Measurements from ENCODE around the gene CDC42BPG.

CDC42BPG gene

DNA sequence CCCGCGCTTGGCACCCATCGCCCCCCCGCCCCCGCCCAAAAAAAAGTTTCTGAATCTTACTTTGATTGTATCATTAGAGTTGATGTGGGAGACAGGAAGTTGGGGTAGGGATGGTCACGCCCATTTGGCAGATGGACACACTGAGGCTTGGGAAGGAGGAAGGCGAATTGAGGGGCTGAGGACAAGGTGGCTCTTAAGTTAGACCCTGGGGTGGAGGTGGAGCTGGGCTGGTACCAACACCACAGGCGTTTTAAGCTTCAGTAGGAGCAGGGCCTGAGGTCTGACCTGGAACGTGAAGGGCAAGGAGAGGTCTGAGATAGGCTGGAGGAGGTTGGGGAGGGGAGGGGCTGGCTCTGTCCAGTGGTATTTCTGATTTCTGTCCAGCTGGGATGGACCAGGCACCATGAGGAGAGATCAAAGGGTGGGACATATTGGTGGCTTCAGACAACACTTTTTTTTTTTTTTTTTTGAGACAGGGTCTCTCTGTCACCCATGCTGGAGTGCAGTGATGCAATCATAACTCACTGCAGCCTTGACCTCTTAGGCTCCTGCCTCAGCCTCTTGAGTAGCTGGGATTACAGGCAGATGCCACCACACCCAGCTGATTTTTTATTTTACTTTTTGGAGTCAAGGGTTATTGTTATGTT, 799 bp upstream of the CDC42BPG start:
- no peak overlapping the region for H3K9ac ChIP-seq (ENCODE audit: low read depth, low read length)
- H3K4me1 ChIP-seq (ENCODE audit: control insufficient read depth, insufficient read depth, low read length) = peaks cover 26% of the 10 kb centered on the region
- 0 out of 2 replicates have a peak, but pooled peaks cover 2% of the 10 kb centered on the region for H3K36me3 ChIP-seq (ENCODE audit: control insufficient read depth, insufficient read depth, low read length)
- no peaks in the 10 kb centered on the region for H3K27me3 ChIP-seq (ENCODE audit: control insufficient read depth, insufficient read depth, low read length)
- H3K27ac ChIP-seq (ENCODE audit: low read depth, low read length) = peak overlapping the region; percentile 83
- H3K9me3 ChIP-seq (ENCODE audit: control insufficient read depth, insufficient read depth, low read length) = no peaks in the 10 kb centered on the region
- H3K4me3 ChIP-seq (ENCODE audit: low read depth, low read length) = peak overlapping the region; percentile 91

DNA sequence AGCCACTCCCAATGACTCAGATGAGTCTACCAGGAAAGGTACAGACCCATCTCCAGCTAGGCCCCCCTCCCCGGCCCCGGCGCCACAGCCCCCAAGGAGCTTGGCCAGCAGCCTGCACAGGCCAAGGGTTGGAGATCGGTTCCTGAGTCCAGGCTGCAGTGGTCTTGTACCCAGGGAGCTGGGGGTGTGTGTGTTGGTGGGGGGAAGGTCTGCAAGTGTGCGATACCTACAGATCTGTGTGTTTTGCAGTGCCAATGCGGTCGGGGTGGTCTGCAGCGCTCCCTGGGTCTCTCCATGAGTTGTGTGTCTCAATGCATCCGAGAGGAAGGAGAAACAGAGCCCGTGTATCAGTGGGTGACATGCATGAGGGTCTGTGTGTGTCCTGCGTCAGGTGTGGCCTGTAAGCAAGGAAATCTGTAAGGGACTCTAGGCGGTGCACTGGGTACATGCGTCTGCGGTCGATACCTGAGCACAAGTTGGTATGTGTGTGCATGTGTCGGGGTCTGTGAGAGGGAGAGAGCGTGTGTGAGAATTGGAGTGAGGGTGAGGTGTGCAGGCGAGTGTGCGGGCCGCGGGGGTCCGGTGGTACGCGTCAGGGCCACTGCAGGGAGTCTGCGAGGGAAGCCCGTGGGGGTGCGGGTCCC, 645 bp downstream of the CDC42BPG start:
- H3K27ac ChIP-seq (ENCODE audit: low read depth, low read length) = peak overlapping the region; percentile 79
- H3K36me3 ChIP-seq (ENCODE audit: control insufficient read depth, insufficient read depth, low read length) = peaks cover 15% of the 10 kb centered on the region
- peaks cover 23% of the 10 kb centered on the region for H3K4me1 ChIP-seq (ENCODE audit: control insufficient read depth, insufficient read depth, low read length)
- H3K9ac ChIP-seq (ENCODE audit: low read depth, low read length) = no peak overlapping the region; the same call in 1 of the 2 replicates
- no peaks in the 10 kb centered on the region for H3K27me3 ChIP-seq (ENCODE audit: control insufficient read depth, insufficient read depth, low read length)
- no peaks in the 10 kb centered on the region for H3K9me3 ChIP-seq (ENCODE audit: control insufficient read depth, insufficient read depth, low read length)
- H3K4me3 ChIP-seq (ENCODE audit: low read depth, low read length) = peak overlapping the region; percentile 62

DNA sequence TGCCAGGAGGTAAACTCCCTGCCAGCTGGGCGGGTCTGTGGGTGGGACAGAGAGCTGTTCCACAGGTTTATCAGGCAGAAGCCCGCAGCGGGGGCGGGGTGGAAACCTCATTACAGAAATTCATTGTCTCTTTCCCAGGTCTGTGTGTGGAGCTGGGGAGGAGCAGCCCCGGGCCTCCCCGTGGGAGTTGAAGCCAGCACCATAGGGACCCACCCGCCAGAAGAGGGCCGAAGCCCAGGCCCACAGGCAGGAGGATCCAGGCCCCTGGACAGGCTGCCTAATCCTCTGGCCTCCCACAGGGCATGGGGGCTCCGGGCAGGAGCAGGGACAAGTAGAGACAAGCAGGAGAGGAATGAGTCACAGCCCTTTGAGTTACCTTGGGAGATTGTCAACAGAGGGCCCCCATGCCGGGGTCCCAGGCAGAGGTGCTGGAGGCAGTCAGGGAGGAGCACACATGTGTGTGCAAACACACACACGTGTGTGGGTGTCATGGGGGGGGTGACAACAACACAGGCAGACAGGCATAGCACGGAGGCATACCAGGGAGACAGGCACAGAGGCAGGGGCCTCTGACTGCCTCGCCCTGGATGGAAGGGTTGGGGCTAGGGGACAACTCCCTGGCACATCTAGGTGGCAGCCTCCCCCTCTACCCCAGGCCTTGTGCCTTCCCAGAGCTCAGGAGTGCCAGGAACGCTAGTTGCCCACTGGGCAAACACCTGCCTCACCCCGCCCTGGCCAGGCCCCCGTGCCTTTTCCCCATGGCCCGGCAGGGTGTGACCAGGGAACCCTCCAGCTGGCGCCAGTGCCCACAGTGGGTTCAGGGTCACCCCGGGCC, 1.4 kb downstream of the CDC42BPG start:
- Histone ChIP-seq H3K4me3 (ENCODE audit: low read depth, low read length) (peak overlapping the region; percentile 31; the same call in 1 of the 2 replicates), H3K36me3 (ENCODE audit: control insufficient read depth, insufficient read depth, low read length) (peaks cover 23% of the 10 kb centered on the region), H3K27me3 (ENCODE audit: control insufficient read depth, insufficient read depth, low read length) (no peaks in the 10 kb centered on the region), H3K27ac (ENCODE audit: low read depth, low read length) (peak overlapping the region; percentile 79), H3K9ac (ENCODE audit: low read depth, low read length) (no peak overlapping the region), H3K4me1 (ENCODE audit: control insufficient read depth, insufficient read depth, low read length) (peaks cover 23% of the 10 kb centered on the region), H3K9me3 (ENCODE audit: control insufficient read depth, insufficient read depth, low read length) (no peaks in the 10 kb centered on the region)

DNA sequence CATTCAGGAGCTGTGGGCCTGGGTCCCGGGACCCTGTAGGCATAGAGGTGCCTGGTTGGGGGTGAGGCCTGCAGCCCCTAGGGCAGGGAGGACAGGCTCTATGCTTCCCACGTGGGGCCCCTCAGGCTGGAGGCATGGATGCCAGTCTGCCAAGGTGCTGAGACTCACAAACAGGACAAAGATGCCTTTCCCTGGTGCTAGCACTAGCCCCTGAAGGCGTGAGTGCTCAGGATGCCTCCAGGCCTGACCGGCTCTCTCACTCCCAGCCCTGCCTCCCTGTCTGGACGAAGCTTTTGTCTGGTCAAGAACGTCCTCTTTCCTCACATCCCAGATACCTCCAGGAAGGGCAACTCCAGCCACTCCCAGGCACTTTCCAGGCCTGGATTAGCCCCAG, 2.1 kb downstream of the CDC42BPG start:
- Histone ChIP-seq H3K4me1 (ENCODE audit: control insufficient read depth, insufficient read depth, low read length) (peaks cover 23% of the 10 kb centered on the region), H3K36me3 (ENCODE audit: control insufficient read depth, insufficient read depth, low read length) (peaks cover 26% of the 10 kb centered on the region), H3K4me3 (ENCODE audit: low read depth, low read length) (no peak overlapping the region), H3K9me3 (ENCODE audit: control insufficient read depth, insufficient read depth, low read length) (no peaks in the 10 kb centered on the region), H3K27me3 (ENCODE audit: control insufficient read depth, insufficient read depth, low read length) (no peaks in the 10 kb centered on the region), H3K27ac (ENCODE audit: low read depth, low read length) (peak overlapping the region; percentile 79), H3K9ac (ENCODE audit: low read depth, low read length) (no peak overlapping the region)

DNA sequence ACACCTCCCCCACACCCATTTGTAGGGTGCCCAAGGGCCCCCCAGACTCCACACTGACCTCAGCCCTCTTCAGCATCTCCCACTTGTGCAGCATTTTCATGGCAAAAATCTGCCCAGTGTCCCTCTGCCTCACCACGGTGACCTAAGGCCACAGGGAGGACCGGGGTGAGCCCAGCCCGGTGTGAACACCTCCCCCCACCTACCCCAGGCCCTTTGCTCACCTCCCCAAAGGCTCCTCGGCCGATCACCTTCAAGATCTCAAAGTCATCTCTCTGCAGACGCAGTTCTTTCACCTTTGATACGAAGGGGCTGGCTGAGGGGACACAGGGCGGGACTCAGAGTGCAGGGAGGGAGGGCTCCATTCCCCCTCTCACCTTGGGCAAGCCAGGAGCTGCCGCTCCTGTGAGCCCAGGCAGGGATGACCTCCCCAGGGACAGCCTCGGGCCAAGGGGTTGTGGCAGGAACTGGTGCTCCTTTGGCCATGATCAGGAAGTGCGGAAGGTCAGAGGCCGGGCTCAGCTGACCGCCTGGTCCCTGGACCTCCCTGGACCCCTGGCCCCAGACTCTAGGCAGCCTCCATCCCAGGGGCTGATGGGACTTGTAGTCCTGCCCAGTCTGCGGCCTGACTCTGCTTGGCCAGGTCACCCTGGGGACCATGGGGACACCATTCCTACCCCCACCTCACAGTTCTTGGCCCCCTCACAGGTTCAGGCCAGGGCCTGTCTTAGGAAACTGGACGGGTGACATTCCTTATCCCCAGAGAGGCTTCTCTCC, 2.7 kb downstream of the CDC42BPG start:
- Histone ChIP-seq H3K4me1 (ENCODE audit: control insufficient read depth, insufficient read depth, low read length) (peaks cover 20% of the 10 kb centered on the region), H3K36me3 (ENCODE audit: control insufficient read depth, insufficient read depth, low read length) (peaks cover 29% of the 10 kb centered on the region), H3K27ac (ENCODE audit: low read depth, low read length) (peak overlapping the region; percentile 79), H3K4me3 (ENCODE audit: low read depth, low read length) (no peak overlapping the region), H3K9ac (ENCODE audit: low read depth, low read length) (no peak overlapping the region), H3K27me3 (ENCODE audit: control insufficient read depth, insufficient read depth, low read length) (no peaks in the 10 kb centered on the region), H3K9me3 (ENCODE audit: control insufficient read depth, insufficient read depth, low read length) (no peaks in the 10 kb centered on the region)

DNA sequence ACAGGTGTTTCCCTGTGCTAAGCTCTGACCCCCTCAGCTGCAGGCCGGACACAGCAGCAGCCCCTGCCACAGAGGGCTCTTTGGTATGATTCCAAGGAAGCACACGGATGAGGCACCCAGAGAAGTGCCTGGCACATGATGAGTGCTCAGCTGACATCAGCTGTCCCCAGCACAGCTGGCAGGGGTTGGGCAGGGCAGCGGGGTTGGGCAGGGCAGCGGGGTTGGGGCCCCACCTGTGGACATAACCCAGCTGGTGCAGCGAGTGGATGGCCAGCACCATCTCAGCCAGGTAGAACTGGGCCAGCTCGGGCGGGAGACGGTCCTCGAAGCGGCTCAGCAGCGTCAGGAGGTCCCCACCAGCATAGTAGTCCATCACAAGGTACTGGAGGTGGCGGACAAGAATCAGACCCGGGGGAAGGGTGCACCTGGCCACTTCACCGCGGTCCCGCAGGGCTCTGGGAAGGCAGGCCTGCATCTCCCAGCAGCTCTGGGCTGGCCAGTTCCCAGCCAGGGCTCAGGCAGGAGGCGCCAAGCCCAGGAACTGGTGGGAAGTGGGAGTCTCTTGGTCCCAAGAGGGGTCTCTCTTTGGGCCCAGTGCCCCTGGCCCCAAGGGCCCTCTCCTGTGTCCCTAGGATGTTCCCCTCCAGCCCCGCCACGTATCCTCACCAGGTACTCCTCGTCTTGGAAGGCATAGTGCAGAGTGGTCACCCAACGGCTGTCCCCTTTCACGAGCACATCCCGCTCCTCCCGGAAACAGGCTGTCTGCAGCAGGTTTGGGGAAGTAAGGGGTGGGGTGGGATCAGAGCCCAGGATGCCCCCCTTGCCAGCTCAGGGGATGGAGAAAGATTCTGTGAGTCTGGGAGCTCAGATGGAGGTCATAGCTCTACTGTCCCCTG, 4.3 kb downstream of the CDC42BPG start:
- no peak overlapping the region for H3K27ac ChIP-seq (ENCODE audit: low read depth, low read length)

DNA sequence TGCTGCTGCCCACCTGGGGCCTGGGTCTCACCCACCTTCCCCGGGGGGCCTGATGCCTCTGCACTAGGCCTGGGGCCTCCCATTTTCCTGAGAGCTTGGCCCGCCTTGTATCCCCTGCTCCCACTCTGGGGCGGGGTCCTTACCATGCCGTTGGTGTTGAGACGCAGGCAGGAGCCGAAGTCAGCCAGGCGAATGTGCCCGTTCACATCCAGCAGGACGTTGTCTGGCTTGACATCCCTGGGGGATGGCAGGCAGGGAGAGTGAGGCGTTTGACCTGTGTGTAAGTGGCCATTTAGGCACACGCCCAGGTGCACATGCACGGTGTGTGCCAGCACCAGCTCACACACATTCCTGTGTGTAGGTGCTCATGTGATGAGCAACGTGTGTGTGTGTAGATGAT, 5.1 kb downstream of the CDC42BPG start:
- H3K4me1 ChIP-seq (ENCODE audit: control insufficient read depth, insufficient read depth, low read length) = peaks cover 20% of the 10 kb centered on the region
- H3K27me3 ChIP-seq (ENCODE audit: control insufficient read depth, insufficient read depth, low read length) = no peaks in the 10 kb centered on the region
- peaks cover 43% of the 10 kb centered on the region for H3K36me3 ChIP-seq (ENCODE audit: control insufficient read depth, insufficient read depth, low read length)
- no peaks in the 10 kb centered on the region for H3K9me3 ChIP-seq (ENCODE audit: control insufficient read depth, insufficient read depth, low read length)
- H3K27ac ChIP-seq (ENCODE audit: low read depth, low read length) = no peak overlapping the region
- H3K9ac ChIP-seq (ENCODE audit: low read depth, low read length) = no peak overlapping the region
- H3K4me3 ChIP-seq (ENCODE audit: low read depth, low read length) = no peak overlapping the region

More for the DNA sequence above, 4.3 kb downstream of the CDC42BPG start:
- H3K9me3 ChIP-seq (ENCODE audit: control insufficient read depth, insufficient read depth, low read length) = no peaks in the 10 kb centered on the region
- no peak overlapping the region for H3K9ac ChIP-seq (ENCODE audit: low read depth, low read length)
- H3K4me1 ChIP-seq (ENCODE audit: control insufficient read depth, insufficient read depth, low read length) = peaks cover 20% of the 10 kb centered on the region
- H3K36me3 ChIP-seq (ENCODE audit: control insufficient read depth, insufficient read depth, low read length) = peaks cover 37% of the 10 kb centered on the region
- no peak overlapping the region for H3K4me3 ChIP-seq (ENCODE audit: low read depth, low read length)
- no peaks in the 10 kb centered on the region for H3K27me3 ChIP-seq (ENCODE audit: control insufficient read depth, insufficient read depth, low read length)

DNA sequence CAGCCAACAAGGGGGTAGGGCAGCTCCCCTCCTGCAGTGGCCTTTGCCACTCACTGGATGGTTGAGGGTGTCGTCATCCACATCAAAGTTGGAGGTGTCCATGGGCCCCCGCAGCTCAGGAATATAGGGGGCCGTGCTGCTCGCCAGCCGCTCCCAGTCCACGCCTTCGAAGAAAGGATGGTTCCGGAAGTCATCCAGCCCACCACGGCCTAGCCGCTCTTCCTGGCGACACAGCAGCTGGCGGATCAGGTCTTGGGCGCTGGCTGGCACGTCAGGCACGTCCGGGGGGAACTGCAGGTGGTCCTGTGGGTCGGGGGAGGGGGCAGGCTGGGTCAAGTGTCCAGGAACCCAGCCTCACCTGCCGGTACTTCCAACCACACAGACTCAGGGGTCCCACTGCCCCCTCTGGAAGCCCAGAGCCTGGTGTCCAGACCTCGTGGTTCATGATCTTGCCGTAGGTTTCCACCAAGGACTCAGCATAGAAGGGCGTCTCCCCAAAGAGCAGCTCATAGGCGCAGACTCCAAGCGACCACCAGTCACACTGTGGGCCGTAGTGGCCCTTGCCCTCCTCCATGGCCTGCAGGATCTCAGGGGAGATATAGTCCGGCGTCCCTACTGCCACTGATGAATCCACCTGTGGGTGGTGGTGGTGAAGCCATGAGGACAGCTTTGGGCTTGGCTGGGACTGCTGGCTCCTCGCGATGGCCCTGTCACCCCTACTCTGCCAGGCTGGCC, 5.7 kb downstream of the CDC42BPG start:
- Histone ChIP-seq H3K27me3 (ENCODE audit: control insufficient read depth, insufficient read depth, low read length) (no peaks in the 10 kb centered on the region), H3K27ac (ENCODE audit: low read depth, low read length) (no peak overlapping the region), H3K4me1 (ENCODE audit: control insufficient read depth, insufficient read depth, low read length) (peaks cover 17% of the 10 kb centered on the region), H3K9me3 (ENCODE audit: control insufficient read depth, insufficient read depth, low read length) (no peaks in the 10 kb centered on the region), H3K4me3 (ENCODE audit: low read depth, low read length) (no peak overlapping the region), H3K36me3 (ENCODE audit: control insufficient read depth, insufficient read depth, low read length) (peaks cover 49% of the 10 kb centered on the region), H3K9ac (ENCODE audit: low read depth, low read length) (no peak overlapping the region)

DNA sequence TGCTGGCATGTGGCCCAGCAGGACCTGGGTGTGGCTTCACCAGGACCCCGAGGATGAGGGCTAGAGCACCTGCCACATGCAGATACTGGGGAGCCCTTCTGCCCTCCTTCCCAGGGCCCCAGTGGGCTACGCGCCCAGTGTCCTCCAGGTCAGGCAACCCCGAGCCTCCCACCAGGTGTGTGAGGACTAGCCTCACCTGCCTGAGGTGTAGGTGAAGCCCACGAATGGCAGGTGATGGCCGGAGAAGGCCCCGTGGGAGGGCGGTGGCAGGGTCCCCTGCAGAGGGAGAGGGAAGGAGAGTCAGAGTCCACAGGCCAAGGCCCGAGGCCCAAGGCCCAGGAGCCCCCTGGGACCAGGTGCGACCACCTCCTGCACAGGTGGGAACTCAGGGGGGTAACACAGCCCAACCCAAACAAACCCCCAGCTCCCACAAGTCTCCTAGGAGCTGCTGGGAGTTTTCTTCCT, 6.5 kb downstream of the CDC42BPG start:
- Histone ChIP-seq H3K9ac (ENCODE audit: low read depth, low read length) (no peak overlapping the region), H3K4me3 (ENCODE audit: low read depth, low read length) (no peak overlapping the region), H3K36me3 (ENCODE audit: control insufficient read depth, insufficient read depth, low read length) (peaks cover 57% of the 10 kb centered on the region), H3K9me3 (ENCODE audit: control insufficient read depth, insufficient read depth, low read length) (no peaks in the 10 kb centered on the region), H3K27me3 (ENCODE audit: control insufficient read depth, insufficient read depth, low read length) (no peaks in the 10 kb centered on the region), H3K27ac (ENCODE audit: low read depth, low read length) (no peak overlapping the region), H3K4me1 (ENCODE audit: control insufficient read depth, insufficient read depth, low read length) (peaks cover 11% of the 10 kb centered on the region)

Data from HUES48 (cell line).